HUES6 (cell line): ENCODE data around the gene RBPMS2.

ENCODE experiments used
- H3K27ac ChIP-seq: 2 replicates; pipeline ENCODE4 v1.7.0; 2013; ENCODE audit warnings: low read depth, mild to moderate bottlenecking, low read length, inconsistent platforms
- H3K27me3 ChIP-seq: 2 replicates; pipeline ENCODE4 v1.6.1; 2013; ENCODE audit warnings: low read length; ENCODE audit not compliant: control insufficient read depth, insufficient read depth
- H3K36me3 ChIP-seq: 2 replicates; pipeline ENCODE4 v1.6.1; 2013; ENCODE audit warnings: low read length; ENCODE audit not compliant: control insufficient read depth, insufficient read depth
- H3K4me1 ChIP-seq: 2 replicates; pipeline ENCODE4 v1.6.1; 2013; ENCODE audit warnings: low read length; ENCODE audit not compliant: control insufficient read depth, insufficient read depth
- H3K4me3 ChIP-seq: 2 replicates; pipeline ENCODE4 v1.5.1; 2013; ENCODE audit warnings: low read depth, low read length
- H3K9ac ChIP-seq: one replicate; pipeline ENCODE4 v1.6.1; 2013; ENCODE audit warnings: mild to moderate bottlenecking, low read length
- H3K9me3 ChIP-seq: 2 replicates; pipeline ENCODE4 v1.6.1; 2013; ENCODE audit warnings: low read depth, low read length; ENCODE audit not compliant: control insufficient read depth, insufficient read depth

Gene RBPMS2

GRCh38 chr15:64753480-64754185 lies 21.8 kb downstream of the RBPMS2 start:
- Histone ChIP-seq H3K27me3 (no peaks in the 10 kb centered on the region), H3K9me3 (no peaks in the 10 kb centered on the region), H3K36me3 (peaks cover 49% of the 10 kb centered on the region), H3K4me3 (no peak overlapping the region), H3K27ac (no peak overlapping the region), H3K9ac (no peak overlapping the region), H3K4me1 (peaks cover 42% of the 10 kb centered on the region)

GRCh38 chr15:64751464-64751863 lies 23.9 kb downstream of the RBPMS2 start:
- Histone ChIP-seq H3K9me3 (no peaks in the 10 kb centered on the region), H3K9ac (no peak overlapping the region), H3K4me1 (peaks cover 36% of the 10 kb centered on the region), H3K4me3 (no peak overlapping the region), H3K27me3 (no peaks in the 10 kb centered on the region), H3K27ac (no peak overlapping the region), H3K36me3 (peaks cover 57% of the 10 kb centered on the region)

DNA sequence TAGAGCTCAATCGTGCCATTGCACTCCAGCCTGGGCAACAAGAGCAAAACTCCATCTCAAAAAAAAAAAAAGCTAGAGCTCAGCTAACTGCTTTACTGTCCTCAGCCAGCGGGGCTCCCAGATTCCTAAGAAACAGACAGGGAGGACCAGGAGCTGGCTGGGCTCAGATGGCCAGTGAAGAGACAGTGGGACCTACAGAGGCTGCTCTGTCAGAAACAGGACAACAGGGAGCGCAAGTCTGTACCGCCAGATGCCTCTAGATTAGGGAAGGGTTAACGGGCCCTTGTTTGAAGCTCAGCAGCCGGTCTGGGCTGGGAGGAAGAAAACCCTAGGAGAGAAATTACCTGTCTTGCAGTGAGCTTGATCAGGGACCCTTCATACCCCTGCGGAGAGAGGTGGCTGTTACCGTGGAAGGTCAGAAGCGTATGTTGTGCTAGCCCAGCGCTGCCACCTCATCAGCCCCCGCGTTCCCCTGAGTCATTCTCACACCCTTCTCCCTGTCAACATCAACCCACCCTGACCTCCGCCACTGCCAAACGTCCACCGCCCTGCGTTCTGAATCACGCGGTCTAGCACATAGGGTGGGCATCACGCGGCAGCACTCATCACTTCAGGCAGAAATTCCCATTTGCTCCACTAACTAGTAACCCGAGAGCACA lies 25.3 kb downstream of the RBPMS2 start:
- H3K9ac ChIP-seq, result no peak overlapping the region
- H3K27ac ChIP-seq, result no peak overlapping the region
- no peaks in the 10 kb centered on the region for H3K9me3 ChIP-seq
- peaks cover 33% of the 10 kb centered on the region for H3K4me1 ChIP-seq
- H3K36me3 ChIP-seq, result peaks cover 70% of the 10 kb centered on the region
- H3K27me3 ChIP-seq, result no peaks in the 10 kb centered on the region
- H3K4me3 ChIP-seq, result no peak overlapping the region

DNA sequence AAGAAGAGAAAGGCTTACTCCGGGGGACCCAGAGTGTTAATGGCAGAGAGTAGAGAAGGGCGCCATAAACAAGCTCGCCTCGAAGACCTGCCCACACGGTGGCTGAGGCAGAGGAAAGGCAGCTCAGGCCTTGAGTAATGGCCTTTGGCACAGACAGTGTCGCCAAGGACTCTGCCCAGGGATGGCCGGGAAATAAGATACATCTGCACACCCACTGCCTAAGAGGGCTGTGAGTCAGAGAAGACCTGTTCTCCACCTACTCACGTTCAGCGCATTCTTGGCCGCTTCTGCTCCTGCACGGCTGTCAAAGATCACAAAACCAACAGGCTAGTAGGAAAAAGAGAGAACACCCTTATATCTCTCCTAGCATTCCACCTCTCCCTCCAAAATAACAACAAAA lies 26.2 kb downstream of the RBPMS2 start:
- H3K4me1 ChIP-seq, result peaks cover 33% of the 10 kb centered on the region
- H3K4me3 ChIP-seq, result no peak overlapping the region
- H3K27me3 ChIP-seq, result no peaks in the 10 kb centered on the region
- no peak overlapping the region for H3K9ac ChIP-seq
- peaks cover 72% of the 10 kb centered on the region for H3K36me3 ChIP-seq
- H3K27ac ChIP-seq, result no peak overlapping the region
- H3K9me3 ChIP-seq, result no peaks in the 10 kb centered on the region

DNA sequence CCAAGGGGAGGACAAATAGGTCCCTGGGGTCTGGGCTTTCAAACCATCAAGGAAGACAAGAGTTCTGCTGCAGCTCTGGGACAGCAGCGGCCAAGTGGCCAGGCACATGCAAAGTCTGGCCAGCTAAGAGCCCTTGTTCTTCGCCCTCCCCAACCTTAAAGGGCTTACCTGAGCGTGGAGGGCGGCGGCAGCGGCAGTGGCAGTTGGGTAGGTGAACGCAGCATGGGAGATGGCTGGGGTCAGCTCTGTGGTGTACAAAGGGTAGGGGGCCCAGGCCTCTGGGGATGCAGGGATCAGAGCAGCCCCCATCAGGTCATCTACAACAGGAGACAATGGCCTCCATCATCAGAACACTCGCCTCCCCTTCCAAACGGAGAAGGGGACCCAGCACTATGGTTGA lies 27.1 kb downstream of the RBPMS2 start:
- peaks cover 27% of the 10 kb centered on the region for H3K4me1 ChIP-seq
- no peaks in the 10 kb centered on the region for H3K9me3 ChIP-seq
- H3K27ac ChIP-seq, result no peak overlapping the region
- H3K4me3 ChIP-seq, result no peak overlapping the region
- H3K36me3 ChIP-seq, result peaks cover 74% of the 10 kb centered on the region
- no peaks in the 10 kb centered on the region for H3K27me3 ChIP-seq
- no peak overlapping the region for H3K9ac ChIP-seq

- Histone ChIP-seq H3K4me3 (no peak overlapping the region), H3K4me1 (peaks cover 23% of the 10 kb centered on the region), H3K27ac (no peak overlapping the region), H3K9me3 (no peaks in the 10 kb centered on the region), H3K36me3 (peaks cover 74% of the 10 kb centered on the region), H3K9ac (no peak overlapping the region), H3K27me3 (no peaks in the 10 kb centered on the region)
Observed at GRCh38 chr15:64747578-64747977, 27.8 kb downstream of the RBPMS2 start.

GRCh38 chr15:64746921-64747320 lies 28.5 kb downstream of the RBPMS2 start:
- Histone ChIP-seq H3K9me3 (no peaks in the 10 kb centered on the region), H3K36me3 (peaks cover 81% of the 10 kb centered on the region), H3K4me1 (peaks cover 19% of the 10 kb centered on the region), H3K4me3 (no peak overlapping the region), H3K27ac (no peak overlapping the region), H3K27me3 (no peaks in the 10 kb centered on the region), H3K9ac (no peak overlapping the region)

DNA sequence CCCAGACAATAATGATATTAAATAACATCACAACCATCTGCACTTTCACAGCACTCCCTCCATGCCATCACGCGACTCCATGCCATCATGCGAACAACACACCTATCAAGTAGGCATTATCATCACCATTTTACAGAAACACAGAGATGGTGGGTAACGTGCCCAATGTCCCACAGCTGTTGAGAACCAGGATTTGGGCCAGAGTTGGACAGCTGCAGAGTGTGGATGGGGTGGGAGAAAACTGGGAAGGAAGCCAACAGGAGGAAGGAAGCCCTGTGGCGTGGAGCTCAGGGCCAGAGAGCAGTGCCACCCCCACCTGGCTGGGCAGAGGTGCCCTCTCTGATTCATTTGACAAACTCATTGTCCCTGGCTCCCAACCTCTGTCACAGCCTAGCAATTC lies 29.0 kb downstream of the RBPMS2 start:
- H3K4me1 ChIP-seq, result peaks cover 14% of the 10 kb centered on the region
- no peak overlapping the region for H3K9ac ChIP-seq
- H3K27ac ChIP-seq, result no peak overlapping the region
- H3K27me3 ChIP-seq, result no peaks in the 10 kb centered on the region
- H3K9me3 ChIP-seq, result no peaks in the 10 kb centered on the region
- H3K36me3 ChIP-seq, result peaks cover 84% of the 10 kb centered on the region
- H3K4me3 ChIP-seq, result no peak overlapping the region

- H3K27ac ChIP-seq, result no peak overlapping the region
- H3K4me1 ChIP-seq, result no peaks in the 10 kb centered on the region
- H3K9ac ChIP-seq, result no peak overlapping the region
- H3K4me3 ChIP-seq, result no peak overlapping the region
- no peaks in the 10 kb centered on the region for H3K27me3 ChIP-seq
- H3K9me3 ChIP-seq, result no peaks in the 10 kb centered on the region
- H3K36me3 ChIP-seq, result peaks cover 89% of the 10 kb centered on the region
Observed at GRCh38 chr15:64743691-64744090, 31.7 kb downstream of the RBPMS2 start.

GRCh38 chr15:64742921-64743320 lies 32.5 kb downstream of the RBPMS2 start:
- Histone ChIP-seq H3K9ac (no peak overlapping the region), H3K4me1 (no peaks in the 10 kb centered on the region), H3K27me3 (no peaks in the 10 kb centered on the region), H3K36me3 (peaks cover 89% of the 10 kb centered on the region), H3K9me3 (no peaks in the 10 kb centered on the region), H3K27ac (no peak overlapping the region), H3K4me3 (no peak overlapping the region)

- Histone ChIP-seq H3K9ac (no peak overlapping the region), H3K36me3 (peaks cover 89% of the 10 kb centered on the region), H3K27ac (no peak overlapping the region), H3K4me1 (no peaks in the 10 kb centered on the region), H3K9me3 (no peaks in the 10 kb centered on the region), H3K27me3 (no peaks in the 10 kb centered on the region), H3K4me3 (no peak overlapping the region)
Observed at GRCh38 chr15:64742385-64742784, 33.0 kb downstream of the RBPMS2 start.
